Glutamatergic neuron (in vitro differentiated cells): ENCODE measurements around the gene COX4I2. TPM values are rescaled to one million over a fixed set of nuclear protein-coding genes. Genes with fewer than 3 reads are reported as not detected.
A peak's percentile ranks its signal among the peaks of the same experiment; 100 is the strongest.

ENCODE experiments used
- DNase-seq: peaks from one replicate; pipeline ENCODE4 v3.0.0; 2022
- H3K27ac Mint-ChIP-seq: one replicate; pipeline ENCODE4 v1.8.0; 2020; ENCODE audit warnings: mild to moderate bottlenecking, mixed read lengths, inconsistent platforms; ENCODE audit not compliant: unreplicated experiment
- H3K27me3 Mint-ChIP-seq: one replicate; pipeline ENCODE4 v1.8.0; 2020; ENCODE audit warnings: mild to moderate bottlenecking, moderate library complexity, mixed read lengths, inconsistent platforms; ENCODE audit not compliant: unreplicated experiment
- H3K36me3 Mint-ChIP-seq: one replicate; pipeline ENCODE4 v1.8.0; 2020; ENCODE audit warnings: mild to moderate bottlenecking, mixed read lengths, inconsistent platforms; ENCODE audit not compliant: unreplicated experiment
- H3K4me1 Mint-ChIP-seq: one replicate; pipeline ENCODE4 v1.8.0; 2020; ENCODE audit warnings: mild to moderate bottlenecking, low read depth, mixed read lengths, inconsistent platforms; ENCODE audit not compliant: unreplicated experiment
- H3K4me3 Mint-ChIP-seq: one replicate; pipeline ENCODE4 v1.8.0; 2020; ENCODE audit warnings: mild to moderate bottlenecking, mixed read lengths, inconsistent platforms; ENCODE audit not compliant: unreplicated experiment
- H3K9me3 Mint-ChIP-seq: one replicate; pipeline ENCODE4 v1.8.0; 2020; ENCODE audit warnings: mild to moderate bottlenecking, moderate library complexity, mixed read lengths, inconsistent platforms; ENCODE audit not compliant: unreplicated experiment
- total RNA-seq: library from RNA; stranded (reverse); fragmentation: NEBNext Ultra II Directional; extraction: Animal tissue kit (Norgen Biotek cat#: 25700); gene quantifications from one replicate; pipeline ENCODE4 v1.2.1, GENCODE V29; 2021; ENCODE audit not compliant: unreplicated experiment
- TF ChIP-seq, protein P1 (sequence below): fragments of 200-600 bp; sonication (generic); IDR thresholded peaks from one replicate; pipeline ENCODE4 v1.5.0; 2021; ENCODE audit not compliant: partially characterized antibody, unreplicated experiment

The COX4I2 gene
- total RNA-seq, 1 donor from 2014 or later = not detected

DNA sequence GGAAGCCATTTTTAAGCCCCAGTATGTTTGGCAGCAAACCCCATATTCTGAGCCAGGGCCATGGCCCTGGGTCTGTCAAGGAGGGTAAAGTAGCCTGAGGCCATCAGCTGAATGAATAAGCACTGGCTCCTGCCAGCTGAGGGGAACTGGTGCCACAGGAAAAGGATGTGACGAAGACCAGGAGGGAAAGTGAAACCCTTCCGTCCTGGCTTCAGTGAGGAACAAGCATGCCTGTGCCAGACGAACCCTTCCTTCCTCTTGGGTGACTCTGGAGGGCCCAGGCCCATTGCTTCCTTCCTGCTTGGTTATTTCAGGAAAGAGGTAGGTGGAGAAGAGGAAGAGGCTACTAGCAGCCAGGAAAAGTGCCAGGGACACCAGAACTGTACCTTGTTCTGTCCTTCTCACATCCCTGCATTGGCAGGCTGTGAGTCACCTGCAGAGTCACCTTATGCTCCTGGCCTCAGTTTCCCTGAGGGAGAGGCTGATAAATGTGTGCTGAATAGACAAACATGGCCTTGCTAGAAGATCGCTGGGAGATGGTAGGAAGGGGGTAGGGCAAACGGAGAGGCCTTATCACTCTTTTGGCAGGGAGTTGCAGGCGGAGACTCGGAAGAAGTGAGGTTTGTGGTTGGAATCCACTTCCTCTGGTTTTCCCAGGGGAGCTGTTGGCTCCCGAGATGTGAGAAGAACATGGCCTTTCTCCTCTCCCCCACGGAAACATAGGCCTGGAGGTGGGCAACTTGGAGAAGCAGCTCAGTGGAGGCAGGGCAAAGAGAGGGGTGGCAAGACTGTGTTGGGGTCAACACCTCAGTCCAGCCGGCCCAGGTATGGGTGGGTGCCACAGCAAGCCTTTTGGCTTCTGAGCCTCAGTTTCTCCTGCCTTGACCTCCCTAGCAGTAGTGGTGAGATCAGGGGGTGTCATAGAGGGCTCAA is 37.4 kb downstream of the COX4I2 start:
- H3K36me3 Mint-ChIP-seq = no peaks in the 10 kb centered on the region
- DNase-seq = no peak
- TF ChIP-seq, protein P1, sequence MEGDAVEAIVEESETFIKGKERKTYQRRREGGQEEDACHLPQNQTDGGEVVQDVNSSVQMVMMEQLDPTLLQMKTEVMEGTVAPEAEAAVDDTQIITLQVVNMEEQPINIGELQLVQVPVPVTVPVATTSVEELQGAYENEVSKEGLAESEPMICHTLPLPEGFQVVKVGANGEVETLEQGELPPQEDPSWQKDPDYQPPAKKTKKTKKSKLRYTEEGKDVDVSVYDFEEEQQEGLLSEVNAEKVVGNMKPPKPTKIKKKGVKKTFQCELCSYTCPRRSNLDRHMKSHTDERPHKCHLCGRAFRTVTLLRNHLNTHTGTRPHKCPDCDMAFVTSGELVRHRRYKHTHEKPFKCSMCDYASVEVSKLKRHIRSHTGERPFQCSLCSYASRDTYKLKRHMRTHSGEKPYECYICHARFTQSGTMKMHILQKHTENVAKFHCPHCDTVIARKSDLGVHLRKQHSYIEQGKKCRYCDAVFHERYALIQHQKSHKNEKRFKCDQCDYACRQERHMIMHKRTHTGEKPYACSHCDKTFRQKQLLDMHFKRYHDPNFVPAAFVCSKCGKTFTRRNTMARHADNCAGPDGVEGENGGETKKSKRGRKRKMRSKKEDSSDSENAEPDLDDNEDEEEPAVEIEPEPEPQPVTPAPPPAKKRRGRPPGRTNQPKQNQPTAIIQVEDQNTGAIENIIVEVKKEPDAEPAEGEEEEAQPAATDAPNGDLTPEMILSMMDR = no peak
- peak overlapping the region; percentile 7 for H3K4me3 Mint-ChIP-seq
- H3K27me3 Mint-ChIP-seq = peaks cover 3% of the 10 kb centered on the region
- peak overlapping the region; percentile 26 for H3K27ac Mint-ChIP-seq
- peaks cover 31% of the 10 kb centered on the region for H3K4me1 Mint-ChIP-seq
- peaks cover 4% of the 10 kb centered on the region for H3K9me3 Mint-ChIP-seq

DNA sequence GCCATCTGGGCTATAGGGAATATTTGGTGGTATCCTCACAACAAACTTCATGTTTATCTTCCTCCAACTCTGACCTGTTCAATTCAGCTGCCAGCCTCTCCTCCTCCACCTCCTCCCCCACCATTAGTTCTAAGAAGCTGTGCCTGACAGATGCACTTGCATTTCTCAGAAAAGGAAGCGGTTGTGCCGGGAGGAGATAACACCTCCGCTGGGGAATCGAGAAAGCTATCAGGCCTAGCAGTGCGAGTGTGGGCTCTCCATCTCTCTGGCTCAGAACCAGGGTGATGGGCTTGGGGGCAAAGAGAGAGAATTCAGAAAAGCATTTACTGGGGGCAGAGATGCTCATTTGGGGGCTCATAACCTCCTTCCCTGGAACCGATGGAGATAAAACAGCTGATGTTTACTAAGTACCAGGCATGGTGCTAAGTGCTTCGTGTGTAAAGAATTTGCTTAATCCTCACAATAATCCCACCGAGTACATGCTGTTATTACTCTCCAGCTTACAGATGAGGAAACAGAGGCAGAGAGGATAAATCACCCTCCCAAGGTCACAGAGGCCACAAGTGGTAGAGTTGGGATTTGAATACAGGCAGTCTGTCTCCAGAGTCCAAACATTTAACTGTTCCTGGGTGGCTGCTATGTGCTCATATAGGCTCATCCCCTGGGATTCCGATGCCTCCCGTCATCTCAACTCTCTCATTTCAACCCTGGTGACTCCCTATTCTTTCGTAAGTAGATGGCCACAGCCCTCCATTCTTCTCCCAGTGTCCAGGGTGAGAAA is 38.3 kb downstream of the COX4I2 start:
- H3K36me3 Mint-ChIP-seq = peaks cover 6% of the 10 kb centered on the region
- TF ChIP-seq, protein P1 = no peak
- no peak for DNase-seq
- peaks cover 6% of the 10 kb centered on the region for H3K9me3 Mint-ChIP-seq
- peak overlapping the region; percentile 45 for H3K27ac Mint-ChIP-seq
- peak overlapping the region; percentile 44 for H3K4me3 Mint-ChIP-seq
- H3K4me1 Mint-ChIP-seq = peaks cover 36% of the 10 kb centered on the region
- H3K27me3 Mint-ChIP-seq = peaks cover 3% of the 10 kb centered on the region

- Mint-ChIP-seq H3K9me3 (peaks cover 6% of the 10 kb centered on the region), H3K4me1 (peaks cover 40% of the 10 kb centered on the region), H3K4me3 (peak overlapping the region; percentile 44), H3K27ac (peak overlapping the region; percentile 28), H3K27me3 (peaks cover 4% of the 10 kb centered on the region), H3K36me3 (peaks cover 8% of the 10 kb centered on the region)
- no peak for DNase-seq
- TF ChIP-seq, protein P1 = peak; percentile 9
Observed at GRCh38 chr20:31676609-31676989, 38.9 kb downstream of the COX4I2 start.

DNA sequence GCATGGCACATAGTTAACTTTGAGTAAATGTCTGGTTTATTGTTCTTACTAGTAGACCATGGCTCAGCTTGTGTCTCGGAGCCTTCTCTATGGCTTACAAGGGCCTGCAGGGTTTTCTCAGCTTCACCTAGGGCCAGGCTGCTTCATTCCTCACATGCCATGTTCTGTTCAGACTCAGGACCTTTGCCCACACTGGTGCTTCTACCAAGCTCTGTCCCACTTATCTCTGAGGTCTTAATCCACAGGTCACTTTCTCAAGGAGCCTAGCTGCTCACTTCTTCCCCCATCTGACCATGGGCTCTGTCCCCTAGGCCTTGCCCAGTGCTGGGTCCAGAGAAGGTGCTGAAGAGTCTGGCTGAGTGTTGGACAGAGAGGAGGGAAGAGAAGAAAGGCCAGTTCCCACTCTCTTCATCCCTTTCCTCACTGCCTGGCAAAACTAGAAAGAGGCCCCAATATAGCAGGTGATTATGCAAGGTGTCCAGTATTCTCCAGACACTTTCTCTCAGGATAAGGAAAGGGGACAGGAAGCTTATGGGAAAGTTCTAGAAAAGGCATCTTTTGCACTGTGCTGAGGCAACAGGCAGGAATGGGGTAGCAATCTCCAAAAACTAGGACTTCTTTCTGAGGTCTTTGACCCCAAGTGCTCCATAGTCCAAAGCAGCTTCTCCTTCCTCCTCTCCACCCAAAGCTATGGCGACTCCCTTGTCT is 40.0 kb downstream of the COX4I2 start:
- H3K4me3 Mint-ChIP-seq = no peak overlapping the region
- no peak for DNase-seq
- no peak overlapping the region for H3K27ac Mint-ChIP-seq
- peaks cover 4% of the 10 kb centered on the region for H3K9me3 Mint-ChIP-seq
- TF ChIP-seq, protein P1 = no peak
- H3K4me1 Mint-ChIP-seq = peaks cover 44% of the 10 kb centered on the region
- peaks cover 4% of the 10 kb centered on the region for H3K27me3 Mint-ChIP-seq
- peaks cover 8% of the 10 kb centered on the region for H3K36me3 Mint-ChIP-seq
